Neural cell (in vitro differentiated cells): ENCODE data around the gene ARPC4.

Source experiments
- CTCF ChIP-seq: fragments of 450-650 bp; IDR thresholded peaks from 2 replicates; pipeline ENCODE4 v1.5.1; 2014; ENCODE audit warnings: antibody characterized with exemption, mild to moderate bottlenecking, moderate library complexity; ENCODE audit not compliant: poor library complexity, severe bottlenecking
- EZH2 ChIP-seq: fragments of 200-600, 300-800 bp; shearing (Covaris generic), sonication (generic); IDR thresholded peaks from 2 replicates; pipeline ENCODE4 v1.6.1; 2014; ENCODE audit warnings: antibody characterized with exemption, low read length, borderline replicate concordance, mild to moderate bottlenecking; ENCODE audit not compliant: insufficient read depth, poor library complexity, severe bottlenecking
- POLR2AphosphoS5 ChIP-seq: IDR thresholded peaks from 2 replicates; pipeline ENCODE4 v1.6.1; 2012
- REST ChIP-seq: IDR thresholded peaks from 2 replicates; pipeline ENCODE4 v1.6.1; 2012; ENCODE audit warnings: borderline replicate concordance
- TAF1 ChIP-seq: IDR thresholded peaks from 2 replicates; pipeline ENCODE4 v1.6.1; 2012; ENCODE audit warnings: low read depth

GRCh38 chr3:9807981-9808344 is 15.1 kb downstream of the ARPC4 start:
- no peak for TF ChIP-seq CTCF
- no peak for TF ChIP-seq EZH2
- no peak for TF ChIP-seq REST
- TF ChIP-seq POLR2AphosphoS5: no peak
- TF ChIP-seq TAF1: no peak
